ENCODE measurements around the gene PNPLA7.
"Not testable (repeated sequence)": the region's sequence is repeated elsewhere in the genome, so short reads cannot be mapped to it uniquely, and the experiment has no call there.

The PNPLA7 gene

GRCh38 chr9:137550231-137550621, at the start of gene PNPLA7:
Gene PNPLA7, minus strand, starts transcription at chr9:137550402. Its CDS starts 205 bp downstream, at chr9:137550197.
- DNase-seq: peak; percentile 57

- no peak for DNase-seq
These were observed 48.7 kb upstream of the PNPLA7 start for GRCh38 chr9:137598943-137599342.

GRCh38 chr9:137596577-137596976, 46.4 kb upstream of the PNPLA7 start:
- DNase-seq: not testable (repeated sequence)

- DNase-seq: no peak
These were observed 43.0 kb upstream of the PNPLA7 start for GRCh38 chr9:137593176-137593575.

GRCh38 chr9:137592767-137593166, 42.6 kb upstream of the PNPLA7 start:
- no peak for DNase-seq

GRCh38 chr9:137590469-137591383, 40.5 kb upstream of the PNPLA7 start, which contains the start of gene ZMYND19:
Gene ZMYND19, minus strand, starts transcription at chr9:137590512. Its CDS starts 249 bp downstream, at chr9:137590263.
- DNase-seq: peak; percentile 84

- DNase-seq: no peak
These were observed 39.9 kb upstream of the PNPLA7 start for GRCh38 chr9:137590123-137590468.

GRCh38 chr9:137589441-137590122, 39.4 kb upstream of the PNPLA7 start:
- no peak for DNase-seq

GRCh38 chr9:137588891-137589290, 38.7 kb upstream of the PNPLA7 start:
- DNase-seq: no peak

- DNase-seq: no peak
These were observed 38.1 kb upstream of the PNPLA7 start for GRCh38 chr9:137588311-137588710.

GRCh38 chr9:137586854-137587253, 36.7 kb upstream of the PNPLA7 start:
- no peak for DNase-seq

- no peak for DNase-seq
These were observed 33.8 kb upstream of the PNPLA7 start for GRCh38 chr9:137583957-137584356.

- no peak for DNase-seq
These were observed 33.1 kb upstream of the PNPLA7 start for GRCh38 chr9:137583347-137583746.

- DNase-seq: no peak
These were observed 32.2 kb upstream of the PNPLA7 start for GRCh38 chr9:137582286-137582860.

- no peak for DNase-seq
These were observed 31.4 kb upstream of the PNPLA7 start for GRCh38 chr9:137581361-137582285.

GRCh38 chr9:137580954-137581322, 30.7 kb upstream of the PNPLA7 start:
- DNase-seq: no peak

GRCh38 chr9:137580209-137580953, 30.2 kb upstream of the PNPLA7 start:
- no peak for DNase-seq

GRCh38 chr9:137579259-137579604, 29.0 kb upstream of the PNPLA7 start:
- no peak for DNase-seq

- peak; percentile 90 for DNase-seq
These were observed 28.5 kb upstream of the PNPLA7 start, which contains the start of gene DPH7 for GRCh38 chr9:137578518-137579258. Gene DPH7, minus strand, starts transcription at chr9:137578925. Its CDS starts 148 bp downstream, at chr9:137578777.

- no peak for DNase-seq
These were observed 25.7 kb upstream of the PNPLA7 start for GRCh38 chr9:137575716-137576411.

- peak; percentile 18 for DNase-seq
These were observed 25.1 kb upstream of the PNPLA7 start for GRCh38 chr9:137575364-137575715.

Measured in CD4-positive, alpha-beta T cell treated with Interleukin-4 for 4 hours (primary cell).